ENCODE data around the gene FUT1.

DNA sequence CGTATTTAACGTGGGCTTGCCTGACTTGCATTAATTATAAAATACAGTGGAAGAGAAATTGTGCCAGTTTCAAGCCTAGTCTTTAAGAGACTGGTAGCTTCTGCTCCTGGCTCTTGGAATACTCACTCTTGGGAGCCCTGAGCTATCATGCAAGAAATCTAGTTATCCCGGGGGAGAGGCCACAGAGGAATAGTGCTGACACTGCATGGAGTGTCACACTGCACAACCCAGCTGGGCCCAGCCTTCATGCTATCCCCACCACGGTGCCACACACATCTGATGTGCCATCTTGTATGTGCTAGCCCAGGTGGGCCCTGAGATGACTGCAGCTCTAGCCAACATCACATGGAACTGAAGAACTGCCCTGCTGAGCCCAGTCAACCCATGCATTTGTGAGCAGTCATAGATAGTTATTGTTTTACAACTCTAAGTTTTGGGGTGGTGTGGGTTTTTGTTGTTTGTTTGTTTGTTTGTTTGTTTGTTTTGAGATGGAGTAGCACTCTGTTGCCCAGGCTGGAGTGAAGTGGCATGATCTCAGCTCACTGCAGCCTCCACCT lies 41.3 kb downstream of the FUT1 start:
- TF ChIP-seq, protein P1, sequence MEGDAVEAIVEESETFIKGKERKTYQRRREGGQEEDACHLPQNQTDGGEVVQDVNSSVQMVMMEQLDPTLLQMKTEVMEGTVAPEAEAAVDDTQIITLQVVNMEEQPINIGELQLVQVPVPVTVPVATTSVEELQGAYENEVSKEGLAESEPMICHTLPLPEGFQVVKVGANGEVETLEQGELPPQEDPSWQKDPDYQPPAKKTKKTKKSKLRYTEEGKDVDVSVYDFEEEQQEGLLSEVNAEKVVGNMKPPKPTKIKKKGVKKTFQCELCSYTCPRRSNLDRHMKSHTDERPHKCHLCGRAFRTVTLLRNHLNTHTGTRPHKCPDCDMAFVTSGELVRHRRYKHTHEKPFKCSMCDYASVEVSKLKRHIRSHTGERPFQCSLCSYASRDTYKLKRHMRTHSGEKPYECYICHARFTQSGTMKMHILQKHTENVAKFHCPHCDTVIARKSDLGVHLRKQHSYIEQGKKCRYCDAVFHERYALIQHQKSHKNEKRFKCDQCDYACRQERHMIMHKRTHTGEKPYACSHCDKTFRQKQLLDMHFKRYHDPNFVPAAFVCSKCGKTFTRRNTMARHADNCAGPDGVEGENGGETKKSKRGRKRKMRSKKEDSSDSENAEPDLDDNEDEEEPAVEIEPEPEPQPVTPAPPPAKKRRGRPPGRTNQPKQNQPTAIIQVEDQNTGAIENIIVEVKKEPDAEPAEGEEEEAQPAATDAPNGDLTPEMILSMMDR (IDR thresholded peaks at IDR 0.05): no peak
- TF ChIP-seq POLR2AphosphoS5 (IDR thresholded peaks at IDR 0.05): no peak
